ENCODE results near the gene DBNL.

Gene DBNL

GRCh38 chr7:44086627-44087026 is 42.1 kb downstream of the DBNL start:
- H3K9ac ChIP-seq (ENCODE audit: low read depth, low read length): no peak overlapping the region
- H3K4me1 ChIP-seq (ENCODE audit: insufficient read depth, low read length): peaks cover 4% of the 10 kb centered on the region; the same call in 1 of the 2 replicates
- no peaks in the 10 kb centered on the region for H3K36me3 ChIP-seq (ENCODE audit: insufficient read depth, low read length)
- no peaks in the 10 kb centered on the region for H3K9me3 ChIP-seq (ENCODE audit: control insufficient read depth, insufficient read depth, low read length)

DNA sequence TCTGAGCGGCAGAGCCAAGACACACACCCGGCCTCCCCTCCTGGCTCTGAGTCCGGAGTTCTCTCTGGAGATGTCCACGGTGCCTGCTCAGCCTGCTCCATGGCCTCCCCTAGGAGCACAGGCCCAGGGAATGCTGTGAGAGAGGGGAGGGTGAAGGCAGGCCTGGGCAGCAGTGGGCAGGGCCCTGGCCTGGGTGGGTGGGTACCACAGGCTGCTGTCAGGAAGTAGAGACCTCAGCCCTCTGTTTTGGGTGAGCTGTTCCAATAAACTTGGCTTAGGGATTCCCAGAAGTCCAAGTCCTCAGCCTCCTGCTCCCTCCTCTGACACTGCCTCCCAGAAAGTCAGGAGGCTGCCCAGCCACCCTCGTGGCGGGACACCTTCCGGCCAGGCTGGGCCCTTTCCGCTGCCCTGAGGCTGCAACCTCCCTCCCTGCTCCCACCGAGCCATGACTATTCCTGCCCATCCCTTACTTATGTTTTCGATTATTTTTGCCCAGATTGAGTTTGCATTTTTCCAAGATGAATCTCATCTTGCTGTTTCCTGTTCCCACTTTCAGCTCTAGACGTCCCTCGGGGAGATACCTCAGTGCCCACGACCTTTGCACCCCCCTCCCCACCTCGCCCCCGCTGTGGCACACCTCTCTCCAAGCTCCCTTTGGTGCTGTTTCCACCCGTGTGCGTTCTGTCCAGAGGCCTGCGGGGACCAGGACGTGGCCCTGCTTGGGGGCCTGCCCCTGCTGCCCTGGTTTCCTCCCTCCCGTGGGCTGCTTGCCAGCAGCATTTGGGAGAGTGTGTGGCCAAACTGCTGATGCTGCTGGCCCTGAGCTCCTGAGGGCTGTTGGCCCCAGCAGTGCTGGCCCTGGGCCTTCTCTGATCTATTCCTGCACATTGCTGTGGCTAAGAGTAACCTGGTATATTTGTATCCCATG is 43.7 kb downstream of the DBNL start:
- Histone ChIP-seq H3K9ac (ENCODE audit: low read depth, low read length) (no peak overlapping the region; the same call in 1 of the 2 replicates), H3K9me3 (ENCODE audit: control insufficient read depth, insufficient read depth, low read length) (no peaks in the 10 kb centered on the region), H3K36me3 (ENCODE audit: insufficient read depth, low read length) (no peaks in the 10 kb centered on the region), H3K4me1 (ENCODE audit: insufficient read depth, low read length) (peaks cover 4% of the 10 kb centered on the region; the same call in 1 of the 2 replicates)

DNA sequence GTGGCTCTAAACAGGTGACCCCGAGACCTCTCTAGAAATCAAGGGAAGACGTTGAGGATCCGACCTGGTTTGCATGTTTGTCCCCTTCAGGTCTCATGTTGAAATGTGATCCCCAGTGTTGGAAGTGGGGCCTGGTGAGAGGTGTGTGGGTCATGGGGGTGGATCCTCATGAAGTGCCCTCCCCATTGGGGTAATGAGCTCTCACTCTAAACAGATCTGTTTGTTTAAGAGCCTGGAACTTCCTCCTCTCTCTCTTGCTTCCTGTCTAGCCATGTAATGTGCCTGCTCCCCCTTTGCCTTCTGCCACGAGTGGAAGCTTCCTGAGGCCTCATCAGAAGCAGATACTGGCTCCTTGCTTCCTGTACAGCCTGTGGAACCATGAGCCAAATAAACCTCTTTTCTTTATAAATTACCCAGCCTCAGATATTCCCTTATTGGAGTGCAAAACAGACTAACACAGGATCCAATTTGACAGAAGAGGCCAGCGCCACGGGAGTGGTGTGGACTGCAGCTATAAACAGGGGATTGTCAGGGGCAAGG is 48.7 kb downstream of the DBNL start:
- no peaks in the 10 kb centered on the region; the same call in 1 of the 2 replicates for H3K4me1 ChIP-seq (ENCODE audit: insufficient read depth, low read length)

DNA sequence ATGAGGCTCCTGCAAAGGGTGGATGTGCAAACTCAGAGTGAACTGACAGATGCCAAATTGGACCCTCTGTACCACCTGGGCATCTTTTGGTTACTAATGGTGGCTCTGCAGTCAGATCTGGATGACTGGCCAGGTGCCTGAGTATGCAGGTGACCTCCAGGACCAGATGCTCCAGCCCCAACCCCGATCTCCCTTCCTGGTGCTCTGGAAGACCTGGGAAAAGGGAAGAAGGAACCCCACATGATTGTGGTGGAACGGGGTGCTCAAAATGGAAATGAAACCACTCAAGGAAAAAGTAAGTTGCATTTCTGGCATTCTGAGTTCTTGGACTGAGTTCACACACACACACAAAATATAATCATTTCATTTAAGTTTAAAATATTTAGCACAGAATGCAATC is 49.9 kb downstream of the DBNL start:
- Histone ChIP-seq H3K4me1 (ENCODE audit: insufficient read depth, low read length) (no peaks in the 10 kb centered on the region), H3K36me3 (ENCODE audit: insufficient read depth, low read length) (no peaks in the 10 kb centered on the region), H3K9ac (ENCODE audit: low read depth, low read length) (no peak overlapping the region), H3K9me3 (ENCODE audit: control insufficient read depth, insufficient read depth, low read length) (no peaks in the 10 kb centered on the region)

More for the DNA sequence above, 48.7 kb downstream of the DBNL start:
- no peaks in the 10 kb centered on the region for H3K9me3 ChIP-seq (ENCODE audit: control insufficient read depth, insufficient read depth, low read length)
- H3K36me3 ChIP-seq (ENCODE audit: insufficient read depth, low read length): no peaks in the 10 kb centered on the region
- H3K9ac ChIP-seq (ENCODE audit: low read depth, low read length): no peak overlapping the region

GRCh38 chr7:44094883-44095592 is 50.5 kb downstream of the DBNL start:
- no peaks in the 10 kb centered on the region for H3K4me1 ChIP-seq (ENCODE audit: insufficient read depth, low read length)
- H3K36me3 ChIP-seq (ENCODE audit: insufficient read depth, low read length): no peaks in the 10 kb centered on the region
- no peaks in the 10 kb centered on the region for H3K9me3 ChIP-seq (ENCODE audit: control insufficient read depth, insufficient read depth, low read length)
- no peak overlapping the region for H3K9ac ChIP-seq (ENCODE audit: low read depth, low read length)

GRCh38 chr7:44095781-44096180 is 51.3 kb downstream of the DBNL start:
- Histone ChIP-seq H3K9me3 (ENCODE audit: control insufficient read depth, insufficient read depth, low read length) (no peaks in the 10 kb centered on the region), H3K36me3 (ENCODE audit: insufficient read depth, low read length) (no peaks in the 10 kb centered on the region), H3K4me1 (ENCODE audit: insufficient read depth, low read length) (peaks cover 3% of the 10 kb centered on the region; the same call in 1 of the 2 replicates), H3K9ac (ENCODE audit: low read depth, low read length) (no peak overlapping the region)

DNA sequence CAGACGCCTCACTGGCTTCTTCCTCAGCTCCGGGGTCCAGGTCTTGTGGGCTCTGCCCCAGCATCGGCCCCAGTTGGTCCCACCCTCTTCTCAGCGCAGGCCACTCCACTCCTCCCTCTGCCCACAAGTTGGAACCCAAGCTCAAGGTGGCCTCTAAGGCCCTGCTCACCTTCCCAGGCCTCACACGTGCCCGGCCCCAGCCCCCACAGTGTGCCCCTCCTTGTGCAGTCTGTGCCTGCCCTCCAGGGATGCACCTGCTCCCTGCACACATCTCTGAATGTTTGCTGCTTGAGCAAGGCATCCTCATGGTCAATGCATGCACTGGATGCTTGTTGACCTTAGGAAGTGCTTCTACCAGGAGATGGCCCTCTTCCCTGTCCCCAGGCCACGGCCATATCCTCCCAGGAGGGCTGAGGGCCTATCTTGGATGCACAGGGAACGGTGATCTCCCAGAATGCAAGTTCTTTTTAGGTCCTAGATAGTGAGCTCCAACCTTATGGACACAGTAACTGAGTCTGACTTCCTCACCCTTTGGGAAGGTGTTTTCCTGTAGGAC is 51.9 kb downstream of the DBNL start:
- Histone ChIP-seq H3K9ac (ENCODE audit: low read depth, low read length) (no peak overlapping the region), H3K36me3 (ENCODE audit: insufficient read depth, low read length) (no peaks in the 10 kb centered on the region), H3K4me1 (ENCODE audit: insufficient read depth, low read length) (peaks cover 6% of the 10 kb centered on the region; the same call in 1 of the 2 replicates), H3K9me3 (ENCODE audit: control insufficient read depth, insufficient read depth, low read length) (no peaks in the 10 kb centered on the region)

GRCh38 chr7:44097064-44097932 is 52.8 kb downstream of the DBNL start:
- peaks cover 6% of the 10 kb centered on the region; the same call in 1 of the 2 replicates for H3K4me1 ChIP-seq (ENCODE audit: insufficient read depth, low read length)
- H3K9me3 ChIP-seq (ENCODE audit: control insufficient read depth, insufficient read depth, low read length): no peaks in the 10 kb centered on the region
- H3K9ac ChIP-seq (ENCODE audit: low read depth, low read length): no peak overlapping the region
- no peaks in the 10 kb centered on the region for H3K36me3 ChIP-seq (ENCODE audit: insufficient read depth, low read length)

DNA sequence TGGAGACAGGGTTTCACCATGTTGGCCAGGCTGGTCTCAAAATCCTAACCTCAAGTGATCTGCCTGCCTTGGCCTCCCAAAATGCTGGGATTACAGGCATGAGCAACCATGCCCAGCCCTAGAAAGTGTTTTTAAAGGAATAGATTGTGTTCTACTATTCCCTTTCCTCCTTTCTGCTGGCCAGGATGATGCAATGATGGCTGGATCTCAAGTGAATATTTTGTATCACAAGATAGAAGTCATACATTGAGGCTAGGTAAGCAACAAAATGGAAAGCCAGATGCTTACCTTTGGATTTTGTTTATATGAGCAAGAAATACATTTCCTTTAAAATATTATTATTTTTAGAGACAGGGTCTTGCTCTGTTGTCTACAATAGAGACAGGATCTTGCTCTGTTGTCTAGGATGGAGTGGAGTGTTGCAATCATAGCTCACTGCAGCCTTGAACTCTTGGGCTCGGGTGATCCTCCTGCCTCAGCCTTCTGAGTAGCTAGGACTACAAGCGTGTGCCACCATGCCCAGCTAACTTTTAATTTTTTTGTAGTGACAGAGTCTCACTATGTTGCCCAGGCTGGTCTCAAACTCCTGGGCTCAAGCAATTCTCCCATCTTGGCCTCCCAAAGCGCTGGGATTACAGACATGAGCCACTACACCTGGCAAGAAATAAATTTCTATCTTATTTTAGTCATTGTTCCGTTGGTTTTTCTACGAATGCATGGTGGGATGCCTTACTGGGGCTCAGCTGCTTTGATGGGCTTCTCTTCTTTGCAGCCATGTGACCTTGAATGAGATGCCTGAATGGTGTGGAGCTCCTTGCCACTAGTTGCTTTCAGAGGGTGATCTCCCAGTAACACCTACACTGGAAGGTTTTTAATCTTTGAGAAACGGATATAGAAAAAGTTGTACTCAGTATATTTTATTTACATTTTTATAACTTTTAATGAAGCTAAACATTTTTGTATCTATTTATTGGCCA is 53.9 kb downstream of the DBNL start:
- H3K36me3 ChIP-seq (ENCODE audit: insufficient read depth, low read length): no peaks in the 10 kb centered on the region
- peaks cover 6% of the 10 kb centered on the region; the same call in 1 of the 2 replicates for H3K4me1 ChIP-seq (ENCODE audit: insufficient read depth, low read length)

DNA sequence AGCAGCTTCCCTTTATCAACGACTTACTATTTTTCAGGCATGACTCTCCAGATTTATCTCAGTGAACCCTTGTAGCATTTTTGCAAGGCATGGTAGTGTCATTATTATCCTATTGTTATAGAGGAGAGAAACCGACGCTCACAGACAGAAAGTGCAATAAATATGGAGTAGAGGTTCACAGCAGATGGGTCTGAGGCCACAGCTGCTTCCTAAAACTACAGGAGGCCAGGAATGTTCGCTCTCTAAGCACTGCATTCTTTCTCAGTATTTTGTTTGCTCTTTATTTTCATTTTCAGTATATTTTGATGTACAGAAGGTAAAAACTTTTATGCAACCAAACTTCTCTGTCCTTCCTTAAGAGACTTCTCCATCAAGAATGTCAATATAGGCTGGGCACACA is 55.2 kb downstream of the DBNL start:
- H3K9me3 ChIP-seq (ENCODE audit: control insufficient read depth, insufficient read depth, low read length): no peaks in the 10 kb centered on the region
- no peaks in the 10 kb centered on the region for H3K36me3 ChIP-seq (ENCODE audit: insufficient read depth, low read length)
- H3K9ac ChIP-seq (ENCODE audit: low read depth, low read length): no peak overlapping the region
- H3K4me1 ChIP-seq (ENCODE audit: insufficient read depth, low read length): peaks cover 6% of the 10 kb centered on the region; the same call in 1 of the 2 replicates

More for the DNA sequence above, 53.9 kb downstream of the DBNL start:
- H3K9ac ChIP-seq (ENCODE audit: low read depth, low read length): no peak overlapping the region
- no peaks in the 10 kb centered on the region for H3K9me3 ChIP-seq (ENCODE audit: control insufficient read depth, insufficient read depth, low read length)

- Histone ChIP-seq H3K36me3 (ENCODE audit: insufficient read depth, low read length) (no peaks in the 10 kb centered on the region), H3K4me1 (ENCODE audit: insufficient read depth, low read length) (peaks cover 9% of the 10 kb centered on the region; the same call in 1 of the 2 replicates), H3K9me3 (ENCODE audit: control insufficient read depth, insufficient read depth, low read length) (no peaks in the 10 kb centered on the region), H3K9ac (ENCODE audit: low read depth, low read length) (no peak overlapping the region)
Observed at GRCh38 chr7:44100458-44101302, 56.2 kb downstream of the DBNL start.
